K562 (cell line): ENCODE results near the gene CD93. TPM values are rescaled to one million over a fixed set of nuclear protein-coding genes. Genes with fewer than 3 reads are reported as not detected.

ENCODE experiments used
- CAMTA2 ChIP-seq: fragments of 250-450 bp; sonication (Bioruptor Pico); conservative IDR thresholded peaks from 2 replicates; pipeline ENCODE4 v1.5.1; 2022
- CHD4 ChIP-seq: fragments of 200-600 bp; sonication (generic); IDR thresholded peaks from 3 replicates; pipeline ENCODE4 v1.6.1; 2012; ENCODE audit warnings: low read depth, mild to moderate bottlenecking, mixed read lengths, low read length, inconsistent platforms; ENCODE audit not compliant: insufficient read depth, insufficient replicate concordance, poor library complexity, severe bottlenecking
- HDAC3 ChIP-seq: fragments of 450-650 bp; IDR thresholded peaks from 2 replicates; pipeline ENCODE4 v1.6.1; 2018; ENCODE audit warnings: borderline replicate concordance, mild to moderate bottlenecking, moderate library complexity; ENCODE audit not compliant: partially characterized antibody
- NFXL1 ChIP-seq: fragments of 450-650 bp; formaldehyde crosslinking; IDR thresholded peaks from 2 replicates; pipeline ENCODE4 v1.4.0; 2021; ENCODE audit warnings: mild to moderate bottlenecking
- PHF8 ChIP-seq: fragments of 200-600 bp; sonication (generic); IDR thresholded peaks from 2 replicates; pipeline ENCODE4 v1.6.1; 2012; ENCODE audit warnings: mixed run types, mild to moderate bottlenecking, inconsistent platforms, low read length, moderate library complexity, borderline replicate concordance
- POLR3G ChIP-seq: IDR thresholded peaks from 2 replicates; pipeline ENCODE4 v1.6.1; 2011; ENCODE audit not compliant: insufficient read length, insufficient replicate concordance; ENCODE audit errors: extremely low read depth
- ZNF311 ChIP-seq: fragments of 250-450 bp; sonication (Bioruptor Pico); IDR thresholded peaks from 2 replicates; pipeline ENCODE4 v1.4.0; 2020; ENCODE audit warnings: mild to moderate bottlenecking, moderate library complexity
- ZNF384 ChIP-seq: IDR thresholded peaks from 2 replicates; pipeline ENCODE4 v1.6.1; 2012; ENCODE audit warnings: low read depth, low read length, improper control_type of control experiment
- ZNF583 ChIP-seq: fragments of 250-450 bp; sonication (Bioruptor Pico); IDR thresholded peaks from 2 replicates; pipeline ENCODE4 v1.4.0; 2020
- ZNF75A ChIP-seq: fragments of 450-650 bp; formaldehyde crosslinking; IDR thresholded peaks from 2 replicates; pipeline ENCODE4 v1.4.0; 2020; ENCODE audit warnings: mild to moderate bottlenecking
- polyA plus RNA-seq, 8 experiments: library from polyadenylated mRNA; depleted of rRNA in 4 of 8; stranded (reverse) in 5 of 8; unstranded in 3 of 8; fragments of >200 nt; fragmentation: Nextera tagmentation in 2 of 8; fragmentation: Illumina TruSeq in 1 of 8; extraction: Ambion mirVana in 2 of 8; extraction: Trizol in 1 of 8; gene quantifications; 2 replicates each; pipeline versions ENCODE4 v1.2.1 to v1.2.3, GENCODE V29; 2011 to 2014; ENCODE audit warnings: inconsistent platforms in 1 of 8, missing spikeins in 1 of 8
- total RNA-seq, 7 experiments: library from RNA; depleted of rRNA in 6 of 7; stranded (reverse); fragments of >200 nt in 6 of 7; fragmentation: Illumina TruSeq in 2 of 7; extraction: Trizol in 2 of 7; gene quantifications; 2 replicates each; pipeline versions ENCODE4 v1.2.1 to v1.2.3, GENCODE V29; 2011 to 2021; ENCODE audit warnings: low replicate concordance in 1 of 7
- TF ChIP-seq, protein P1 (sequence below), 2 experiments: fragments of 200-800 bp in 1 of 2; sonication (Bioruptor generic) in 1 of 2; sonication (generic) in 1 of 2; formaldehyde crosslinking in 1 of 2; IDR thresholded peaks in 1 of 2; conservative IDR thresholded peaks in 1 of 2; 2 replicates each; pipeline versions ENCODE4 v1.5.0 to v1.6.1; 2016 to 2020; ENCODE audit warnings: missing compliant biosample characterization in 1 of 2, missing genetic modification characterization in 1 of 2, missing genetic modification reagents in 1 of 2
- TF ChIP-seq, protein P2 (sequence below): sonication (generic); formaldehyde crosslinking; IDR thresholded peaks from 2 replicates; pipeline ENCODE4 v1.9.0; 2022; ENCODE audit warnings: mild to moderate bottlenecking, missing genetic modification reagents
- TF ChIP-seq, protein P3 (sequence below): fragments of 250-450 bp; sonication (Bioruptor Pico); IDR thresholded peaks from 2 replicates; pipeline ENCODE4 v1.4.0; 2020
- TF ChIP-seq, protein P4 (sequence below): fragments of 450-650 bp; IDR thresholded peaks from 2 replicates; pipeline ENCODE4 v1.6.1; 2016; ENCODE audit warnings: low read depth, mild to moderate bottlenecking, moderate library complexity
- TF ChIP-seq, protein P5 (sequence below): fragments of 250-450 bp; sonication (Bioruptor Pico); IDR thresholded peaks from 2 replicates; pipeline ENCODE4 v1.4.0; 2020; ENCODE audit warnings: mild to moderate bottlenecking, moderate library complexity
- TF ChIP-seq, protein P6 (sequence below): fragments of 450-650 bp; IDR thresholded peaks from 2 replicates; pipeline ENCODE4 v1.7.0; 2016; ENCODE audit warnings: borderline replicate concordance
- TF ChIP-seq, protein P7 (sequence below): sonication (generic); formaldehyde crosslinking; IDR thresholded peaks from 2 replicates; pipeline ENCODE4 v1.8.1; 2023; ENCODE audit warnings: mild to moderate bottlenecking, missing genetic modification reagents

The CD93 gene
- total and polyA plus RNA-seq, 9 of the 15 experiments (the other 6 are each of a cell fraction or from before 2014, with no cell fraction given) = 0.03 to 0.20 (median 0.05) TPM

DNA sequence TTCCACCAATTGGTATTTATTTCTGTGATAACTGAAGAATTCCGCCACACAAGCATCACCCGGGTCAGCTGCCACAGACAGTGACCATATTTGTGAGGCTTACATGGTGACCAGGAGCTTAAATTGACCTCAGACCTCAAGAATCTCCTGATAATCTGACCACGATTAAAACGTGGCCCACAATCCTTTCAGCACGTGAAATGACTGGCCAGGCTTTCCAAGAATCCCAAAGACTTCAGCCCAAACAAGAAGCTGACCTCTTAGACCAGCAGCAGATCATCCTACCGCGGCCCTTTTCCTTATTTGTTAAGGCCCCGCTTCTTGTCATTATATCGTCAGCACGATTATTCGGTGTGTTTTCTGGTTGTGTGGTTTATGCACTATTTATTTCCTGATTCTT lies 45.6 kb upstream of the CD93 start (continued):
- TF ChIP-seq, protein P1, sequence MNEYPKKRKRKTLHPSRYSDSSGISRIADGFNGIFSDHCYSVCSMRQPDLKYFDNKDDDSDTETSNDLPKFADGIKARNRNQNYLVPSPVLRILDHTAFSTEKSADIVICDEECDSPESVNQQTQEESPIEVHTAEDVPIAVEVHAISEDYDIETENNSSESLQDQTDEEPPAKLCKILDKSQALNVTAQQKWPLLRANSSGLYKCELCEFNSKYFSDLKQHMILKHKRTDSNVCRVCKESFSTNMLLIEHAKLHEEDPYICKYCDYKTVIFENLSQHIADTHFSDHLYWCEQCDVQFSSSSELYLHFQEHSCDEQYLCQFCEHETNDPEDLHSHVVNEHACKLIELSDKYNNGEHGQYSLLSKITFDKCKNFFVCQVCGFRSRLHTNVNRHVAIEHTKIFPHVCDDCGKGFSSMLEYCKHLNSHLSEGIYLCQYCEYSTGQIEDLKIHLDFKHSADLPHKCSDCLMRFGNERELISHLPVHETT (CRISPR knock-in tag; conservative IDR thresholded peaks at IDR 0.05 in 1 of 2, IDR thresholded peaks at IDR 0.05 in 1 of 2) = no peak
- TF ChIP-seq, protein P2, sequence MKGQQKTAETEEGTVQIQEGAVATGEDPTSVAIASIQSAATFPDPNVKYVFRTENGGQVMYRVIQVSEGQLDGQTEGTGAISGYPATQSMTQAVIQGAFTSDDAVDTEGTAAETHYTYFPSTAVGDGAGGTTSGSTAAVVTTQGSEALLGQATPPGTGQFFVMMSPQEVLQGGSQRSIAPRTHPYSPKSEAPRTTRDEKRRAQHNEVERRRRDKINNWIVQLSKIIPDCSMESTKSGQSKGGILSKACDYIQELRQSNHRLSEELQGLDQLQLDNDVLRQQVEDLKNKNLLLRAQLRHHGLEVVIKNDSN (CRISPR knock-in tag) = no peak
- TF ChIP-seq ZNF583 (CRISPR knock-in tag) = no peak
- no peak for TF ChIP-seq NFXL1 (CRISPR knock-in tag)
- no peak for TF ChIP-seq POLR3G
- TF ChIP-seq, protein P3, sequence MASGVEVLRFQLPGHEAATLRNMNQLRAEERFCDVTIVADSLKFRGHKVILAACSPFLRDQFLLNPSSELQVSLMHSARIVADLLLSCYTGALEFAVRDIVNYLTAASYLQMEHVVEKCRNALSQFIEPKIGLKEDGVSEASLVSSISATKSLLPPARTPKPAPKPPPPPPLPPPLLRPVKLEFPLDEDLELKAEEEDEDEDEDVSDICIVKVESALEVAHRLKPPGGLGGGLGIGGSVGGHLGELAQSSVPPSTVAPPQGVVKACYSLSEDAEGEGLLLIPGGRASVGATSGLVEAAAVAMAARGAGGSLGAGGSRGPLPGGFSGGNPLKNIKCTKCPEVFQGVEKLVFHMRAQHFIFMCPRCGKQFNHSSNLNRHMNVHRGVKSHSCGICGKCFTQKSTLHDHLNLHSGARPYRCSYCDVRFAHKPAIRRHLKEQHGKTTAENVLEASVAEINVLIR (CRISPR knock-in tag) = no peak
- TF ChIP-seq ZNF384 = no peak
- no peak for TF ChIP-seq ZNF311 (CRISPR knock-in tag)
- peak; percentile 22 for TF ChIP-seq HDAC3
- no peak for TF ChIP-seq CHD4
- TF ChIP-seq, protein P4, sequence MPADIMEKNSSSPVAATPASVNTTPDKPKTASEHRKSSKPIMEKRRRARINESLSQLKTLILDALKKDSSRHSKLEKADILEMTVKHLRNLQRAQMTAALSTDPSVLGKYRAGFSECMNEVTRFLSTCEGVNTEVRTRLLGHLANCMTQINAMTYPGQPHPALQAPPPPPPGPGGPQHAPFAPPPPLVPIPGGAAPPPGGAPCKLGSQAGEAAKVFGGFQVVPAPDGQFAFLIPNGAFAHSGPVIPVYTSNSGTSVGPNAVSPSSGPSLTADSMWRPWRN = no peak
- TF ChIP-seq ZNF75A (CRISPR knock-in tag) = no peak
- no peak for TF ChIP-seq CAMTA2 (CRISPR knock-in tag)
- TF ChIP-seq, protein P5, sequence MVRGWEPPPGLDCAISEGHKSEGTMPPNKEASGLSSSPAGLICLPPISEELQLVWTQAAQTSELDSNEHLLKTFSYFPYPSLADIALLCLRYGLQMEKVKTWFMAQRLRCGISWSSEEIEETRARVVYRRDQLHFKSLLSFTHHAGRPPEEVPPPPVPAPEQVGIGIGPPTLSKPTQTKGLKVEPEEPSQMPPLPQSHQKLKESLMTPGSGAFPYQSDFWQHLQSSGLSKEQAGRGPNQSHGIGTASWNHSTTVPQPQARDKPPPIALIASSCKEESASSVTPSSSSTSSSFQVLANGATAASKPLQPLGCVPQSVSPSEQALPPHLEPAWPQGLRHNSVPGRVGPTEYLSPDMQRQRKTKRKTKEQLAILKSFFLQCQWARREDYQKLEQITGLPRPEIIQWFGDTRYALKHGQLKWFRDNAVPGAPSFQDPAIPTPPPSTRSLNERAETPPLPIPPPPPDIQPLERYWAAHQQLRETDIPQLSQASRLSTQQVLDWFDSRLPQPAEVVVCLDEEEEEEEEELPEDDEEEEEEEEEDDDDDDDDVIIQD (CRISPR knock-in tag) = no peak
- TF ChIP-seq PHF8 = no peak
- TF ChIP-seq, protein P6, sequence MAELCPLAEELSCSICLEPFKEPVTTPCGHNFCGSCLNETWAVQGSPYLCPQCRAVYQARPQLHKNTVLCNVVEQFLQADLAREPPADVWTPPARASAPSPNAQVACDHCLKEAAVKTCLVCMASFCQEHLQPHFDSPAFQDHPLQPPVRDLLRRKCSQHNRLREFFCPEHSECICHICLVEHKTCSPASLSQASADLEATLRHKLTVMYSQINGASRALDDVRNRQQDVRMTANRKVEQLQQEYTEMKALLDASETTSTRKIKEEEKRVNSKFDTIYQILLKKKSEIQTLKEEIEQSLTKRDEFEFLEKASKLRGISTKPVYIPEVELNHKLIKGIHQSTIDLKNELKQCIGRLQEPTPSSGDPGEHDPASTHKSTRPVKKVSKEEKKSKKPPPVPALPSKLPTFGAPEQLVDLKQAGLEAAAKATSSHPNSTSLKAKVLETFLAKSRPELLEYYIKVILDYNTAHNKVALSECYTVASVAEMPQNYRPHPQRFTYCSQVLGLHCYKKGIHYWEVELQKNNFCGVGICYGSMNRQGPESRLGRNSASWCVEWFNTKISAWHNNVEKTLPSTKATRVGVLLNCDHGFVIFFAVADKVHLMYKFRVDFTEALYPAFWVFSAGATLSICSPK = no peak
- TF ChIP-seq, protein P7, sequence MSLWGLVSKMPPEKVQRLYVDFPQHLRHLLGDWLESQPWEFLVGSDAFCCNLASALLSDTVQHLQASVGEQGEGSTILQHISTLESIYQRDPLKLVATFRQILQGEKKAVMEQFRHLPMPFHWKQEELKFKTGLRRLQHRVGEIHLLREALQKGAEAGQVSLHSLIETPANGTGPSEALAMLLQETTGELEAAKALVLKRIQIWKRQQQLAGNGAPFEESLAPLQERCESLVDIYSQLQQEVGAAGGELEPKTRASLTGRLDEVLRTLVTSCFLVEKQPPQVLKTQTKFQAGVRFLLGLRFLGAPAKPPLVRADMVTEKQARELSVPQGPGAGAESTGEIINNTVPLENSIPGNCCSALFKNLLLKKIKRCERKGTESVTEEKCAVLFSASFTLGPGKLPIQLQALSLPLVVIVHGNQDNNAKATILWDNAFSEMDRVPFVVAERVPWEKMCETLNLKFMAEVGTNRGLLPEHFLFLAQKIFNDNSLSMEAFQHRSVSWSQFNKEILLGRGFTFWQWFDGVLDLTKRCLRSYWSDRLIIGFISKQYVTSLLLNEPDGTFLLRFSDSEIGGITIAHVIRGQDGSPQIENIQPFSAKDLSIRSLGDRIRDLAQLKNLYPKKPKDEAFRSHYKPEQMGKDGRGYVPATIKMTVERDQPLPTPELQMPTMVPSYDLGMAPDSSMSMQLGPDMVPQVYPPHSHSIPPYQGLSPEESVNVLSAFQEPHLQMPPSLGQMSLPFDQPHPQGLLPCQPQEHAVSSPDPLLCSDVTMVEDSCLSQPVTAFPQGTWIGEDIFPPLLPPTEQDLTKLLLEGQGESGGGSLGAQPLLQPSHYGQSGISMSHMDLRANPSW = no peak
